Measurements from ENCODE around the gene GFY.

Gene GFY

DNA sequence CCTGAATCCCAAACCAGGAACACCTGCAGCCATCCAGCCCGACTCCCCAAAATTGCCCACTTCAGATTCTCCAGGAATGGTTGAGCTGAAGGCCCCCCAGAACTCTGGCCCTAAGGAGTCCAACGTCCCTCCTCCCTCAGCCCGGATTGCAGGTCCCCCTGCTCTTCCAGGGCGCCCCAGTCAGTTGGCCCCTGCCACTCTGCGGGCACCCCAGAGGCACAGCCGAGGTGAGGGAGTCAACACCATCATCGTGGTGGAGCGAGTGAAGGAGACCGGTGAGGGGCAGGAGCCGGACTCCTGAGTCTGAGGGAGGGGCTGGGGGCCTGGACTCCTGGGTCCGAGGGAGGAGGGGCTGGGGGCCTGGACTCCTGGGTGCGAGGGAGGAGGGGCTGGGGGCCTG, 2.2 kb downstream of the GFY start:
- no peak overlapping the region for H3K4me3 ChIP-seq (ENCODE audit: control insufficient read depth, low read depth, low read length)
- no peak for TF ChIP-seq CTCF (IDR thresholded peaks at IDR 0.05; ENCODE audit: control insufficient read depth, insufficient read depth, low read depth, low read length, missing control alignments)
- DNase-seq (ENCODE audit: low read depth) = no peak

DNA sequence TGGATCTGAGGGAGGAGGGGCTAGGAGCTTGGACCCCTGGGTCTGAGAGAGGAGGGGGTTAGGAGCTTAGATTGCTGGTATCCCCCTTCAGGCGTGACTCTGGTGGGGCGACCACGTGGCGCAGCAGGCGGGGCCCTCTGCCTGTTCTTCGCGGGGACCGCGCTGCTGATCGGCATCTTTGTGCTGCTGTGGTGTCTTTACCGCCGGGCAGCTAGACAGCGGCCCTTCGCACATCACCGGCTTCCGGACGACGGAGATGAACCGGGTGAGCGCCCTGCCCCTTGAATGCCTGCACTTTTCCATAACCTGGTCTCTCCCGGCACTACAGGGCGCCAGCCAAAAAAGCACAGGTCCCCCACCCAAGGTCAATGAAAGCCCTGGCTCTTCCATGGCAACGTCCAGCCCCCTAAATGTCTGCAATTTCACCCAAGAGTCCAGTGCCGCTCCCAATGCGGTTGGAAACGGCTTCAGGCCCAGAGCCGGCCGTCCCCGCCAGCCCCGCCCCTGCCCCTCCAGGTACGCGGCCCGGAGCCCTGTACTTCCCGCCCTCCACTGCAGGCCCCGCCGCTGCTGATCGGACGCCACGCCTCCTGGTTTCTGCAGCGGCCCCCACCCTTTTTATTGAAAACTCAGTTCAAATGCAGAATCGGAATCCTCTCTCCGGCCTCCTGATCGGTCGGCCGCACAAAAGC, 2.8 kb downstream of the GFY start:
- no peak overlapping the region for H3K4me3 ChIP-seq (ENCODE audit: control insufficient read depth, low read depth, low read length)
- TF ChIP-seq CTCF (IDR thresholded peaks at IDR 0.05; ENCODE audit: control insufficient read depth, insufficient read depth, low read depth, low read length, missing control alignments) = no peak
- DNase-seq (ENCODE audit: low read depth) = no peak

GRCh38 chr19:49428547-49429451, 3.6 kb downstream of the GFY start:
- no peak overlapping the region for H3K4me3 ChIP-seq (ENCODE audit: control insufficient read depth, low read depth, low read length)
- no peak for DNase-seq (ENCODE audit: low read depth)
- no peak for TF ChIP-seq CTCF (IDR thresholded peaks at IDR 0.05; ENCODE audit: control insufficient read depth, insufficient read depth, low read depth, low read length, missing control alignments)

DNA sequence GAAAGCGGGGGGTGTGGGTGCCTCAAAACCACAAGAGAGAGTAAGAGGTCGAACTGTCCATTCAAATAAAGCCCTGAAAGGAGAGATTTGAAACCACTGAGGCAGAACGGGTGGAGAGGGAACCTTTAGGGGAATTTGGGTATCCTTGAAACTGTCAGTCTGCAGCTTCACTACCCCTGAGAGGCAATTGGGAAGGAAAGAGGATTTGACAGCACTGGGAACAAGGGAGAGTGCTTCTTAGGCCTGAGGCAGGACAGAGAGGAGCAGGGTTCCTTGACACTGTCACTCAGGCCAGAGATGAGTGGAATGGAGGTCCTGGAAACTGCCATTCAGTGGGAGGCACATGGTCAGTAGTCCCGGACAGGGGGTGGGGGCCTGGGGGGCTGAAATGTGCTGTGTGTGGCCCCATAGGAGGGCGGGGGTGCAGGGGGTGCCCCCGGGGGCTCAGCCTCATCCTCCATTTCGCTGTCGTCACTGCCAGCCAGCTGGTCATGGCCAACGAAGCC, 5.0 kb downstream of the GFY start:
- no peak for DNase-seq (ENCODE audit: low read depth)
- TF ChIP-seq CTCF (IDR thresholded peaks at IDR 0.05; ENCODE audit: control insufficient read depth, insufficient read depth, low read depth, low read length, missing control alignments) = no peak
- H3K4me3 ChIP-seq (ENCODE audit: control insufficient read depth, low read depth, low read length) = no peak overlapping the region

DNA sequence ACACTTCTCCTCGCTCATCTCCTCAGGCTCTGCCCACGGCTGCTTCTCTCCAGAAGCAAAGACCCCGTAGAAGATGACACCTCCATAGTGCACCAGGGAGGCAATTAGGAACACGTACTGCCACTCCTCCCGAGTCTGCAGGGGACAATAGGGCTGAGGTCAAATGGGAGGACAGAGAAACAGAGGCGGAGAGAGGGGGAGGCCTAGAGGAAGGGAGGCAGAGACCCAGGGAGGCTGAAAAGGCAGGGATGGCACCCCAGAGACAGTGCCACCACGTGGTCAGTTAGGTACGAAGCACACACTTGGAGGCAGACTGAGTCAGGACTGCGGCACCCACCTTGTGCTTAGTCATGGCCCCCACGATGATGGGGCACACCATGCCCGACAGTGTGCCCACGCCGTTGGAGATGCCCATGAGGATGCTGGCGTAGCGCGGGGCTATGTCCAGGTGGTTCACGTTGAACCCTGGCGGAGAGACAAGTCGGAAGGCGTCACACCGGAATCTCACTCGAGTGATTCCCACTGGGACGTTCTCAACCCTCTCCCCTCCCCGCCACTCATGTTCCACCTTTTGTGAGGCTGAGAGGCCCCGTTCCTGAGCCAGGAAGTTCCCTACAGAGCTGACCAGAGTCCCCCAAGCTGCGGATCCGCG, 5.6 kb downstream of the GFY start:
- no peak overlapping the region for H3K4me3 ChIP-seq (ENCODE audit: control insufficient read depth, low read depth, low read length)
- no peak for DNase-seq (ENCODE audit: low read depth)
- peak; percentile 34 for TF ChIP-seq CTCF (IDR thresholded peaks at IDR 0.05; ENCODE audit: control insufficient read depth, insufficient read depth, low read depth, low read length, missing control alignments)

GRCh38 chr19:49431330-49431749, 6.2 kb downstream of the GFY start:
- no peak for TF ChIP-seq CTCF (IDR thresholded peaks at IDR 0.05; ENCODE audit: control insufficient read depth, insufficient read depth, low read depth, low read length, missing control alignments)
- H3K4me3 ChIP-seq (ENCODE audit: control insufficient read depth, low read depth, low read length) = no peak overlapping the region
- DNase-seq (ENCODE audit: low read depth) = no peak

Measured in AG09309 (cell line).